ENCODE results near the gene RPS6KA3. TPM values are rescaled to one million over a fixed set of nuclear protein-coding genes. Genes with fewer than 3 reads are reported as not detected.

Gene RPS6KA3
- total and polyA plus RNA-seq, 9 of the 15 experiments (the other 6 are each of a cell fraction or from before 2014, with no cell fraction given), result 10.9 to 61.9 (median 37.4) TPM

- TF ChIP-seq CHD7 (IDR thresholded peaks at IDR 0.05; ENCODE audit: low read depth, low read length), result no peak
- TF ChIP-seq HMBOX1 (IDR thresholded peaks at IDR 0.05), result peak; percentile 70
- TF ChIP-seq YY1 (IDR thresholded peaks at IDR 0.05; ENCODE audit: borderline replicate concordance in 1 of 3, control insufficient read depth in 1 of 3, extremely low read depth in 1 of 3, insufficient read depth in 3 of 3, insufficient read length in 1 of 3, insufficient replicate concordance in 2 of 3, low read depth in 1 of 3, low read length in 2 of 3), result peak; percentile 58 to 89 (median 82)
Observed at GRCh38 chrX:20141281-20142220, 125.2 kb downstream of the RPS6KA3 start, which contains the start of gene EIF1AX (continued).
